Measurements from ENCODE around the gene JAZF1. TPM values are rescaled to one million over a fixed set of nuclear protein-coding genes. Genes with fewer than 3 reads are reported as not detected.

Gene JAZF1
- total and polyA plus RNA-seq, 2 experiments from 2014 or later, result 13.8 to 19.6 TPM

DNA sequence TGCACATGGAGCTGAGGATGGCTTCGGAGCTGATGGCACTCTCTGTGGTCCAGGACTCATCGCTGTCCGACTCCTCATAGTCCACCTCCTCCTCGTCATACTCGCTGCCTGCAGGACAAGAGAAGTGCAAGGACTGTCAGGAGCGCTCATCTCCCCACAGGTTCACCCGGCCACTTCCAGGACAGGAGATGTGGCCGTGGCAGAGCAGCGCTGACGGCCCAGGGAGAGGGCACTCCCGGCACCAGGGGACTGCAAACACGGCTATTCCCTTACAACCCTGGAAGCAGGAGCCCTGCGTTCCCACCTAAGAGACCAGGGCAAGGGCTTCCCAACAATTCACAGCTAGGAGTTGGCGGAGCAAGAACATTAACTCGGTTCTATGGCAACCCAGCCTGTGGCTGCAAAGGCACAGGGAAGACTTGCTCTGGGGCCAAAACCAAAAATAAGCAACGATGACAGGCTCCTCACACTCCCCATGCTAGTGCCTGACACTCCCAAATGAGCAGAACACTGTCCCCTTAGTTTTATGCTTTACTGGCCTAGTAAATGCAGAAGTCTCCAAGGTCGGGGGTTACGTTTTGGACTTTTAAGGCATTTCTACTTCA, 339.7 kb downstream of the JAZF1 start:
- Histone ChIP-seq H3K27me3 (replicated peaks; ENCODE audit: insufficient read depth) (no peaks in the 10 kb centered on the region), H3K9me2 (ENCODE audit: insufficient read depth) (no peaks in the 10 kb centered on the region), H3K4me2 (ENCODE audit: unreplicated experiment) (no peak overlapping the region), H3K4me3 (no peak overlapping the region), H3K79me2 (ENCODE audit: insufficient read depth) (no peaks in the 10 kb centered on the region), H2AFZ (no peak overlapping the region), H3K9me3 (ENCODE audit: low read depth) (no peaks in the 10 kb centered on the region), H3K4me1 (ENCODE audit: insufficient read depth) (no peaks in the 10 kb centered on the region), H4K20me1 (ENCODE audit: insufficient read depth) (no peaks in the 10 kb centered on the region), H3K27ac (no peak overlapping the region), H3K36me3 (ENCODE audit: low read depth) (no peaks in the 10 kb centered on the region), H3K9ac (no peak overlapping the region), H3F3A (ENCODE audit: insufficient read depth) (peaks cover 2% of the 10 kb centered on the region; the same call in 1 of the 2 replicates)
- 94 to 97% methylated on average over 18 of the region's 18 CpGs for WGBS, 2 experiments (ENCODE audit: low coverage in 1 of 2, low lambda C conversion rate in 2 of 2, missing lambda C conversion rate in 2 of 2)
- no peak for DNase-seq
- in situ Hi-C loops (cut with MboI), result no loop called here
- TF ChIP-seq EZH2 (IDR thresholded peaks at IDR 0.05; ENCODE audit: insufficient read depth, poor library complexity, severe bottlenecking) (no peak), EZH2phosphoT487 (IDR thresholded peaks at IDR 0.05; ENCODE audit: insufficient read depth, low read depth) (no peak)

DNA sequence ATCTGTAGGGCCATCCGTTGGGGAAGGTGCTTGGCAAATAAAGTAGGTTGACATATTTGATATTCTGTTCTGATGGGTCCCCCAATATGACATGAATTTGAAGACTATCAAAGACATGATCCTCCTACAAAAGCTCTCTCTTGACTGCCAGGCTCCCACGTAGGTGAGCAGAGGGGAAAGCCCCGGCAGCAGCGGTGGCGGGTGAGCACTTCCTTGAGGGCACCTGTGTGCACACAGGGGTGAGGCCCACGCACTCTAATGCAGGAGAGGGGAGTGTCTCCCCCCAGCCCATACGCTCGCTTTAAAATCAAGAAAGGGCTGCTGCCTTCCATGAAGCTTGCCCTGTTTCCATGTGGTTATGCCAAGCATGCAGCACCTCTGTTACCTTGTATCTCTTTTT, 340.3 kb downstream of the JAZF1 start:
- in situ Hi-C loops (cut with MboI), result no loop called here
- WGBS, 2 experiments (ENCODE audit: low coverage in 1 of 2, low lambda C conversion rate in 2 of 2, missing lambda C conversion rate in 2 of 2), result 92% methylated on average over 8 of the region's 8 CpGs
- H2AFZ ChIP-seq, result no peak overlapping the region
- H3K4me1 ChIP-seq (ENCODE audit: insufficient read depth), result no peaks in the 10 kb centered on the region
- H4K20me1 ChIP-seq (ENCODE audit: insufficient read depth), result no peaks in the 10 kb centered on the region
- H3K27me3 ChIP-seq (replicated peaks; ENCODE audit: insufficient read depth), result no peaks in the 10 kb centered on the region
- H3K9ac ChIP-seq, result no peak overlapping the region
- no peak overlapping the region for H3K27ac ChIP-seq
- no peak overlapping the region for H3K4me3 ChIP-seq
- no peaks in the 10 kb centered on the region for H3K36me3 ChIP-seq (ENCODE audit: low read depth)
- no peak overlapping the region for H3K4me2 ChIP-seq (ENCODE audit: unreplicated experiment)
- H3K9me3 ChIP-seq (ENCODE audit: low read depth), result no peaks in the 10 kb centered on the region
- peaks cover 5% of the 10 kb centered on the region; the same call in 1 of the 2 replicates for H3F3A ChIP-seq (ENCODE audit: insufficient read depth)
- no peak for DNase-seq
- TF ChIP-seq EZH2 (IDR thresholded peaks at IDR 0.05; ENCODE audit: insufficient read depth, poor library complexity, severe bottlenecking), result no peak
- no peak for TF ChIP-seq EZH2phosphoT487 (IDR thresholded peaks at IDR 0.05; ENCODE audit: insufficient read depth, low read depth)
- H3K9me2 ChIP-seq (ENCODE audit: insufficient read depth), result no peaks in the 10 kb centered on the region
- no peaks in the 10 kb centered on the region for H3K79me2 ChIP-seq (ENCODE audit: insufficient read depth)

DNA sequence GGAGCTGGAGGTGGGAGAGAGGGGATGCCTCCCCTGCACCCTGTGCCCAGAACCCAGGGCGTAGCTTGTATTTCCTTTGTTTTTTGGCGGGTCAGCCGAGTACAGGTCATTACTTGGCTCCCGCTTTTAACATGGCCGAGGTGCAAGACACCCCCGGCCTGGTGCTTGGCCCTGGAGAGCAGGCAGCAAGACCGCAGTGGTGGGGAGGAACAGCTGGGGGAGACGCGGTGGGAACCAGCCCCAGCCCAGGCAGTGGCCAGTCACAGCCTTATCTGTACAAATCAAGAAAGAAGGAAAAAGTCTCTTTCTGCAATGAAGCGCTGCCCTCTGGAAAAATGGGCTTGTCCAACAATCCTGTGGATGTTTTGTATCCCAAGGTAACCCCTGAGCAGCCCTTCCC, 341.5 kb downstream of the JAZF1 start:
- H3K79me2 ChIP-seq (ENCODE audit: insufficient read depth), result no peaks in the 10 kb centered on the region

DNA sequence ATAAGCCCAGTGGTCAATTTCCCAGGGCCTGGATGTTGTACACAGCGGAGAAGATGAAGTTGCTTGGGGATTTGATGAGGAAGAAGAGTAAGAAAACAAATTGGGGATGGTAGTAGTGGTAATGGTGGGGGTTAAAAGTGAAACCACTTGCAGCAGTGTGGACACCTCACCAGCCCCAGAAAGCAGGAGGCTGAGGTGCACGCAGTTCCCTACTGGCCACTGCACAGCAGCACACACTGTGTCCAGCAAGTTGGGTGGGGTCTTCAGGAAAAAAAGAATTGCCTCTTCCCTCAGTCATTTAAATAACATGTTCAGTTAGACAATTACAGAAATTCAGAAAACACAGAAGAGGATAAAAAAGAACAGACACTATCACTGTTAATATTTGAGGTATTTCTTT, 344.1 kb downstream of the JAZF1 start:
- Histone ChIP-seq H3K9me2 (ENCODE audit: insufficient read depth) (no peaks in the 10 kb centered on the region), H3K36me3 (ENCODE audit: low read depth) (peaks cover 5% of the 10 kb centered on the region; the same call in 1 of the 2 replicates), H3K27ac (no peak overlapping the region), H3K9ac (no peak overlapping the region), H3F3A (ENCODE audit: insufficient read depth) (peaks cover 5% of the 10 kb centered on the region; the same call in 1 of the 2 replicates), H3K4me3 (no peak overlapping the region), H3K4me1 (ENCODE audit: insufficient read depth) (no peaks in the 10 kb centered on the region), H2AFZ (no peak overlapping the region), H3K27me3 (replicated peaks; ENCODE audit: insufficient read depth) (no peaks in the 10 kb centered on the region), H3K4me2 (ENCODE audit: unreplicated experiment) (no peak overlapping the region), H3K79me2 (ENCODE audit: insufficient read depth) (no peaks in the 10 kb centered on the region), H3K9me3 (ENCODE audit: low read depth) (no peaks in the 10 kb centered on the region), H4K20me1 (ENCODE audit: insufficient read depth) (no peaks in the 10 kb centered on the region)
- WGBS, 2 experiments (ENCODE audit: low coverage in 1 of 2, low lambda C conversion rate in 2 of 2, missing lambda C conversion rate in 2 of 2), result 75 to 76% methylated on average over 2 of the region's 2 CpGs
- in situ Hi-C loops (cut with MboI), result no loop called here
- DNase-seq, result no peak
- TF ChIP-seq EZH2 (IDR thresholded peaks at IDR 0.05; ENCODE audit: insufficient read depth, poor library complexity, severe bottlenecking) (no peak), EZH2phosphoT487 (IDR thresholded peaks at IDR 0.05; ENCODE audit: insufficient read depth, low read depth) (no peak)

More for the DNA sequence above, 341.5 kb downstream of the JAZF1 start:
- H2AFZ ChIP-seq, result no peak overlapping the region
- no peak for DNase-seq
- H3K4me2 ChIP-seq (ENCODE audit: unreplicated experiment), result no peak overlapping the region
- H3F3A ChIP-seq (ENCODE audit: insufficient read depth), result peaks cover 5% of the 10 kb centered on the region; the same call in 1 of the 2 replicates
- H3K9me3 ChIP-seq (ENCODE audit: low read depth), result no peaks in the 10 kb centered on the region
- in situ Hi-C loops (cut with MboI), result no loop called here
- TF ChIP-seq EZH2phosphoT487 (IDR thresholded peaks at IDR 0.05; ENCODE audit: insufficient read depth, low read depth) (no peak), EZH2 (IDR thresholded peaks at IDR 0.05; ENCODE audit: insufficient read depth, poor library complexity, severe bottlenecking) (no peak)
- H3K36me3 ChIP-seq (ENCODE audit: low read depth), result no peaks in the 10 kb centered on the region
- no peak overlapping the region for H3K27ac ChIP-seq
- H3K4me1 ChIP-seq (ENCODE audit: insufficient read depth), result no peaks in the 10 kb centered on the region
- no peaks in the 10 kb centered on the region for H3K9me2 ChIP-seq (ENCODE audit: insufficient read depth)
- H3K27me3 ChIP-seq (replicated peaks; ENCODE audit: insufficient read depth), result no peaks in the 10 kb centered on the region
- H3K9ac ChIP-seq, result no peak overlapping the region
- WGBS, 2 experiments (ENCODE audit: low coverage in 1 of 2, low lambda C conversion rate in 2 of 2, missing lambda C conversion rate in 2 of 2), result 85% methylated on average over 10 of the region's 10 CpGs
- no peaks in the 10 kb centered on the region for H4K20me1 ChIP-seq (ENCODE audit: insufficient read depth)
- no peak overlapping the region for H3K4me3 ChIP-seq

All from GM23248 (cell line).